ENCODE measurements around the gene ITIH6. TPM values are rescaled to one million over a fixed set of nuclear protein-coding genes. Genes with fewer than 3 reads are reported as not detected.

Gene ITIH6
- total RNA-seq, 4 donors from 2014 or later = 0.13 TPM; not detected in 3

- H3K4me3 ChIP-seq = no peak overlapping the region
- WGBS = 72% methylated on average over 8 of the region's 8 CpGs
- H3K27ac ChIP-seq = no peak overlapping the region
- H3K4me1 ChIP-seq = no peaks in the 10 kb centered on the region
- DNase-seq (ENCODE audit: low spot score in 2 of 2) = no peak
- no peaks in the 10 kb centered on the region for H3K9me3 ChIP-seq
- H3K36me3 ChIP-seq = no peaks in the 10 kb centered on the region
- H3K27me3 ChIP-seq = no peaks in the 10 kb centered on the region
- TF ChIP-seq EP300 (IDR thresholded peaks at IDR 0.05) (no peak), POLR2AphosphoS5 (IDR thresholded peaks at IDR 0.05) (no peak), CTCF (IDR thresholded peaks at IDR 0.05) (no peak), POLR2A (IDR thresholded peaks at IDR 0.05) (no peak)
Observed at GRCh38 chrX:54825716-54826438, 27.8 kb upstream of the ITIH6 start.

- Histone ChIP-seq H3K27ac (no peak overlapping the region), H3K4me1 (no peaks in the 10 kb centered on the region), H3K9me3 (no peaks in the 10 kb centered on the region), H3K36me3 (no peaks in the 10 kb centered on the region), H3K4me3 (no peak overlapping the region), H3K27me3 (no peaks in the 10 kb centered on the region)
- TF ChIP-seq EP300 (IDR thresholded peaks at IDR 0.05) (no peak), CTCF (IDR thresholded peaks at IDR 0.05) (no peak), POLR2AphosphoS5 (IDR thresholded peaks at IDR 0.05) (no peak), POLR2A (IDR thresholded peaks at IDR 0.05) (no peak)
- no peak for DNase-seq (ENCODE audit: low spot score in 2 of 2)
- WGBS = 94% methylated on average over 8 of the region's 8 CpGs
Observed at GRCh38 chrX:54824722-54825121, 26.7 kb upstream of the ITIH6 start.

GRCh38 chrX:54824195-54824594 is 26.1 kb upstream of the ITIH6 start:
- Histone ChIP-seq H3K9me3 (no peaks in the 10 kb centered on the region), H3K4me1 (no peaks in the 10 kb centered on the region), H3K36me3 (no peaks in the 10 kb centered on the region), H3K27me3 (no peaks in the 10 kb centered on the region), H3K4me3 (no peak overlapping the region), H3K27ac (no peak overlapping the region)
- WGBS = 90% methylated on average over 4 of the region's 5 CpGs
- TF ChIP-seq CTCF (IDR thresholded peaks at IDR 0.05) (no peak), POLR2AphosphoS5 (IDR thresholded peaks at IDR 0.05) (no peak), POLR2A (IDR thresholded peaks at IDR 0.05) (no peak), EP300 (IDR thresholded peaks at IDR 0.05) (no peak)
- DNase-seq (ENCODE audit: low spot score in 2 of 2) = no peak

GRCh38 chrX:54821310-54821709 is 23.3 kb upstream of the ITIH6 start:
- Histone ChIP-seq H3K4me3 (no peak overlapping the region), H3K9me3 (no peaks in the 10 kb centered on the region), H3K36me3 (peaks cover 2% of the 10 kb centered on the region), H3K27me3 (no peaks in the 10 kb centered on the region), H3K4me1 (no peaks in the 10 kb centered on the region), H3K27ac (no peak overlapping the region)
- no peak for TF ChIP-seq CTCF (IDR thresholded peaks at IDR 0.05)
- no peak for TF ChIP-seq EP300 (IDR thresholded peaks at IDR 0.05)
- DNase-seq (ENCODE audit: low spot score in 2 of 2) = no peak
- WGBS = 58% methylated on average over 2 of the region's 2 CpGs

GRCh38 chrX:54820737-54821136 is 22.7 kb upstream of the ITIH6 start:
- no CpG with 5 or more reads among the region's 7 CpGs for WGBS
- Histone ChIP-seq H3K27ac (no peak overlapping the region), H3K4me3 (no peak overlapping the region), H3K9me3 (no peaks in the 10 kb centered on the region), H3K36me3 (peaks cover 5% of the 10 kb centered on the region), H3K4me1 (no peaks in the 10 kb centered on the region), H3K27me3 (no peaks in the 10 kb centered on the region)
- no peak for DNase-seq (ENCODE audit: low spot score in 2 of 2)
- TF ChIP-seq POLR2AphosphoS5 (IDR thresholded peaks at IDR 0.05) (no peak), EP300 (IDR thresholded peaks at IDR 0.05) (no peak), CTCF (IDR thresholded peaks at IDR 0.05) (no peak), POLR2A (IDR thresholded peaks at IDR 0.05) (no peak)

All from suprapubic skin (tissue), 4 donors.